Neuron (in vitro differentiated cells): ENCODE data around the gene NPAS2.
A peak's percentile ranks its signal among the peaks of the same experiment; 100 is the strongest.

Experiments used
- H2AFZ ChIP-seq: one replicate; pipeline ENCODE4 v1.6.1; 2013; ENCODE audit warnings: low read depth, mild to moderate bottlenecking, inconsistent platforms, low read length, moderate library complexity
- H3K27me3 ChIP-seq: one replicate; pipeline ENCODE4 v1.6.1; 2013; ENCODE audit warnings: low read length; ENCODE audit not compliant: insufficient read depth
- H3K36me3 ChIP-seq: one replicate; pipeline ENCODE4 v1.6.1; 2013; ENCODE audit warnings: low read length; ENCODE audit not compliant: insufficient read depth
- H3K4me1 ChIP-seq: one replicate; pipeline ENCODE4 v1.6.1; 2013; ENCODE audit warnings: low read length; ENCODE audit not compliant: insufficient read depth
- H3K4me3 ChIP-seq: 2 replicates; pipeline ENCODE4 v1.5.1; 2013; ENCODE audit warnings: mild to moderate bottlenecking, low read length, moderate library complexity
- H3K9me3 ChIP-seq: one replicate; pipeline ENCODE4 v1.6.1; 2013; ENCODE audit warnings: low read length

Gene NPAS2

DNA sequence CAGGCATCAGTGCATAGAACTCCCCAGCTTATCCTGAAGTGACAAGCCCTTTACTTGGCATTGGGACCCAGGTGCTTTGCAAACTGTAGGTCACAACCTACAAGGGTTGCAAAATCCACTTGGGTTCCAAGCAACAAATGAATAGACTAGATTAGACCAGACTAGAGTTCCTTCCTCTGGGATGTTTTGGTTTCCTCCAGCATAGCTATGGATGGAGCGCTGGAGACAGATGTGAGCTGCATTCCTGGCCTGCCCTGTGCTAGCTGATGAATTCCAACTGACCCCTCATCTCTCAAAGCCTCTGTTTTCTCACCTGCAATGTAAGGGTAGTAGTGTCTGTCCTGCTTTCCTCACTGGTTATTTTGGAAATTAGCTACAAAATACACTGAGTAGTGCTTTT is 86.2 kb downstream of the NPAS2 start:
- Histone ChIP-seq H3K4me1 (peaks cover 8% of the 10 kb centered on the region), H3K27me3 (peaks cover 4% of the 10 kb centered on the region), H3K36me3 (no peaks in the 10 kb centered on the region), H2AFZ (no peak overlapping the region), H3K9me3 (no peaks in the 10 kb centered on the region), H3K4me3 (no peak overlapping the region)

DNA sequence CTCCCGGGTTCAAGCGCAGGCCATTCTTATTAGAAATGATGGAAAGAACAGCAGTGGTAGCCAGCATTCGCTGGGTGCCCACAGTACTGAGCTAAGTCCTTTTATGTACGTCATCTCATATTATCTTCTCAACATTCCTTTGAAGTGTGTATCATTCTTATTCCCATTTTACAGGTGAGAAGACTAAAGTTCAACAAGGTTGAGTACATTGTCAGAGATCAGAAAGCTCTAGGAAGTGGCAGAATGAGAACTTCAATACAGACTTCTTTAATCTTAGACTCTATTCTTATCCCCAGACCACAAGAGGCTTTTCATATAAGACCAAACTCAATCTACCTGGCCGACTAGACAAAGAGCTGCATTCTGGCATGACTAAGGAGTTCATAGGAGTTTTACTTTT is 86.7 kb downstream of the NPAS2 start:
- Histone ChIP-seq H3K27me3 (peaks cover 4% of the 10 kb centered on the region), H3K4me1 (peaks cover 8% of the 10 kb centered on the region), H3K9me3 (no peaks in the 10 kb centered on the region), H2AFZ (no peak overlapping the region), H3K36me3 (no peaks in the 10 kb centered on the region), H3K4me3 (no peak overlapping the region)

DNA sequence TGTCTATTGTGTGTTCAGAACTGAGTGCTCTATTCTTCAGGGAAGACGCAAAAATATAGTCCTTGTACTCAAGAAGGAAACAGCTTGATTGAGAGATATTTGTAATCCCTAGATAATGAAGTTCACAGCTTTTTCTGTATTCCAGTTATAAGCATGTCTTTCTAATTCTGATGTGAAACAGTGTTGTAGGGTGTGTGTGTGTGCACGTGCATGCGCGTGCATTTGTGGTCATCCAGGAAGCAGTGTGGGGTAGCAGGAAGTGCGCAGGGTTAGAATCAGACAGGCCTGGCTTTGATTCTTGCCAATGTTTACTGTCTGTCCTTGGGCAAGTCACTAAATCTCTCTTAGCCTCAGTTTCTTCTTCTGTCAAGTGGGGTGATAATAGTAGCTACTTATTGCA is 87.9 kb downstream of the NPAS2 start:
- Histone ChIP-seq H3K27me3 (peaks cover 4% of the 10 kb centered on the region), H3K4me1 (peaks cover 8% of the 10 kb centered on the region)

DNA sequence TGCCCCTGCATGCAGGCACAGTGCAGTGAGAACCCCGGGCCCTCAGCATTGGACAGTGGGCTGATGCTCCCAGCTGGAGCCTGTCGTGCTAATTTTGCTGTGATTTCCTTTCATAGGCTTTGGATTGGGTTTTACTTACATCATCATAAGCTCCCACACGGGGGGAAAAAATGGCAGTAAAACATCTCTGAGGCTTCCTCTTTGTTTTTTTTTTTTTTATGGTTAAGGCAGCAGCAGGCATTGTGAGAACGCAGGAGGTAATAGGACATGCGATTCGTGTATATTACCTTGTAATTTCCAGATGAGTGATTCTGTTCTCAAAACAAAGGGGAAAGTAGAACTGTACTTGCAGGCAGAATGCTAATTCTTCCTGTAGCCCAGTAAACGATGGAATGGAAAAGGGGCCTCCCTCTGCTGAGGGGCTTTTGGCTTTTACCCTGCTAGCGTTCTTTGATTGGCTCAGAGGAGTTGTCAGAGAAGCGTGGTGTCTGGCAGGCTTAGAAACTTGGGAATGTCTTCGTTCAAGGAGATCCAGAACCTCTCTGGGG is 89.7 kb downstream of the NPAS2 start:
- H3K36me3 ChIP-seq, result no peaks in the 10 kb centered on the region
- H3K27me3 ChIP-seq, result peaks cover 4% of the 10 kb centered on the region
- no peak overlapping the region for H2AFZ ChIP-seq
- H3K4me3 ChIP-seq, result no peak overlapping the region
- H3K4me1 ChIP-seq, result peaks cover 8% of the 10 kb centered on the region
- no peaks in the 10 kb centered on the region for H3K9me3 ChIP-seq

More for the DNA sequence above, 87.9 kb downstream of the NPAS2 start:
- H3K36me3 ChIP-seq, result no peaks in the 10 kb centered on the region
- no peaks in the 10 kb centered on the region for H3K9me3 ChIP-seq
- H3K4me3 ChIP-seq, result no peak overlapping the region
- H2AFZ ChIP-seq, result no peak overlapping the region

DNA sequence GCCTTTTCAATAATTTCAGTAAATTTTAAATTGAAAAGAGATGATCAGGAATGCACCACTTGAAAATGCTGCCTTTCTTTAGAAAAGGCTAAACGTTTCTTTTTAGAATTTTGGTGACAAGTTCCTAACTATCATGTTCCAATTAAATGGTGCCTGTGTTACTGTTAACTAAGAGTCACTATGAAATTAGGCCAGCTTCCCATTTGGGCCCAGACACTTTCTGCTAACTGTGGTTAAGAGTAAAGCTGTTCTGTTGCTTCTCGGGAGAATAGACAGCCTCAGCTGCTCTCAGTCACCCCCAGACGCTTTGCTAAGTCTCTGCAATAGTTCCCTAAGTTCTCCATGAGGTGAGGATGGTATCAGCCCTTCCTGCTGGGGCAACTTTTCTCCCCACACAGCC is 90.2 kb downstream of the NPAS2 start:
- Histone ChIP-seq H3K27me3 (peaks cover 4% of the 10 kb centered on the region), H3K36me3 (no peaks in the 10 kb centered on the region), H3K4me3 (no peak overlapping the region)

DNA sequence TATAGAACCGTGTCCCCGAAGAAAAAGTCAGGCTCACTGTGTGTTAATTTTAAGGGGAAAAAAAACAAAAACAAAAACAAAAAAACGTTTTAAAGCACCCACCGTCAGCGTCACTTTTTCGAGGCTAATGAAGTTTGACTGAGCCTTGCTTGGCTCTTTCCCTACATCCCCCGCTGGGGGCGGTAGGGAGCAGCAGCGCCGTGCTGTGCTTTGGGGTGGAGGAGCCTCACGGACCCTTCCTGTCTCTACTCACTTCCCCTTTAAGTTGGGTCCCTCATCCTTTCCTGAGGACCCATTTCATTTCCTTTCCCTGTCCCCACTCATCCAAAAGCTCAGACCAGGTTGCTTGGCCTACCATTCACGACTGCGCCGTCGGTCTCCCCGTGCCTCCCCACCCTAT is 99.4 kb downstream of the NPAS2 start:
- Histone ChIP-seq H3K4me3 (no peak overlapping the region), H3K27me3 (no peaks in the 10 kb centered on the region), H3K9me3 (no peaks in the 10 kb centered on the region), H3K36me3 (no peaks in the 10 kb centered on the region), H3K4me1 (no peaks in the 10 kb centered on the region), H2AFZ (no peak overlapping the region)

More for the DNA sequence above, 90.2 kb downstream of the NPAS2 start:
- H3K4me1 ChIP-seq, result peaks cover 8% of the 10 kb centered on the region
- no peak overlapping the region for H2AFZ ChIP-seq
- H3K9me3 ChIP-seq, result no peaks in the 10 kb centered on the region

DNA sequence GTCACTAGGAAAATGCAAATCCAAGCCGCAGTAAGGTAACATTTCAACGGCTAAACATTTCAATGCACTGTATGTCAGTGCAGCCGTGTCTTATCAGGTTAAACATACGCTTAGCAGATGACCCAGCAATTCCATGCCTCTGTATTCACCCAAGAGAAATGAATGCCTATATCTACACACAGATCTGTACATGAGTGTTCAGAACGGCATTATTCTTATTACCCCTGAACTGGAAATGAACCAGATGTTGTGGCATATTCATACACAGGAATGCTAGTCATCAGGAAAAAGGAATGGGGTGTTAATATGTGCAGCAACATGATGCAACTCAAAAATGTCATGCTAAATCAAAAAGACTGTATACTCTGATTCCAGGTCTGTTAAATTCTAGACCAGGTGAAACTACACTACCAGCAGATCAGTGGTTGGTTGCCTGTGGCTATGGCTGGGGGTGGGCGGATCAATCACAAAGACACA is 101.8 kb downstream of the NPAS2 start:
- Histone ChIP-seq H2AFZ (no peak overlapping the region), H3K4me3 (no peak overlapping the region), H3K9me3 (no peaks in the 10 kb centered on the region), H3K4me1 (peaks cover 10% of the 10 kb centered on the region), H3K27me3 (no peaks in the 10 kb centered on the region), H3K36me3 (no peaks in the 10 kb centered on the region)

DNA sequence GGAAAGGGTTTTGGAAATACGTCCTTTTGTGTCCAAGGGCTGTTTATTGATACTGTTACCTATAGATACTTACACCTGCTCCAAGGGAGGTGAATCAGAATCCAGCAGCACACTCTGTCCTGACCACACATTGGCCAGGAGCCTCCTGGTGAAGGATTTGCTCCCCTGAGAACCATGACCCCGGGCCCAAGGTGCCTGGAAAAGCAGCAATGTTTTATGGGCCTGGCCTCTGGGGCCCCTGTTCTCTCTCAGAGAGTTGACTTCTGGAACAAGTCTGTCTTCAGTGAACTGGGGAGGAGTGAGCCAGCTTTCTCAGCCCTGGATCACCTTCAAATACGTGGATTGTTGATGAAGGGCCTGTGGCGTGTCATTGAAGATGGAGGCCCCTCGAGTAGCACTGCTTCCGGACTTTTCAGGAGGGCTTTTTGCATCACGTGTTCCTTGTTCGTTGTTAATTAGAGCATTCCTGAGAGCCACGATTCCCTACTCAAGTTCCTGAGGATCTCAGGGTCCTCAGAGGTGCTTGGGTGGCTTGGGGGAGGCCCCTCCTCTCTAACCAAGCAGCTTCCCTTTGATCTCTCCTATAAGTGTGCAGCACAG is 103.6 kb downstream of the NPAS2 start:
- Histone ChIP-seq H3K36me3 (no peaks in the 10 kb centered on the region), H2AFZ (no peak overlapping the region), H3K4me1 (peaks cover 10% of the 10 kb centered on the region), H3K9me3 (no peaks in the 10 kb centered on the region), H3K4me3 (no peak overlapping the region), H3K27me3 (no peaks in the 10 kb centered on the region)

DNA sequence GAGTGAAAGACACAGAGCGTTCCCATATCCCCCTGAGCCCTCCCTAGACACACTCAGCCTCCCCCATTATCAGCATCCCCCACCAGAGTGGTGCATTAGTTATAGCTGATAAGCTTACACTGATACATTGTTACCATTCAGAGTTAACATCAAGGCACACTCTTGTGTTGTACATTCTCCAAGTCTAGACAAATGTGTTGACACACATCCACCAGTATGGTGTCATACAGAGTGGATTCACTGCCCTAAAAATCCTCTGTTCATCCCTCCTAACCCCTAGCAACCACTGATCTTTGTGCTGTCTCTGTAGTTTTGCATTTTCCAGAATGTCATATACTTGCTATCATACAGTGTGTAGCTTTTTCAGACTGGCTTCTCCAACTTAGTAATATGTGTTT is 104.2 kb downstream of the NPAS2 start:
- H2AFZ ChIP-seq, result peak overlapping the region; percentile 22
- peaks cover under 1% of the 10 kb centered on the region for H3K27me3 ChIP-seq
- H3K4me3 ChIP-seq, result no peak overlapping the region
- no peaks in the 10 kb centered on the region for H3K36me3 ChIP-seq
- no peaks in the 10 kb centered on the region for H3K9me3 ChIP-seq
- H3K4me1 ChIP-seq, result peaks cover 10% of the 10 kb centered on the region

DNA sequence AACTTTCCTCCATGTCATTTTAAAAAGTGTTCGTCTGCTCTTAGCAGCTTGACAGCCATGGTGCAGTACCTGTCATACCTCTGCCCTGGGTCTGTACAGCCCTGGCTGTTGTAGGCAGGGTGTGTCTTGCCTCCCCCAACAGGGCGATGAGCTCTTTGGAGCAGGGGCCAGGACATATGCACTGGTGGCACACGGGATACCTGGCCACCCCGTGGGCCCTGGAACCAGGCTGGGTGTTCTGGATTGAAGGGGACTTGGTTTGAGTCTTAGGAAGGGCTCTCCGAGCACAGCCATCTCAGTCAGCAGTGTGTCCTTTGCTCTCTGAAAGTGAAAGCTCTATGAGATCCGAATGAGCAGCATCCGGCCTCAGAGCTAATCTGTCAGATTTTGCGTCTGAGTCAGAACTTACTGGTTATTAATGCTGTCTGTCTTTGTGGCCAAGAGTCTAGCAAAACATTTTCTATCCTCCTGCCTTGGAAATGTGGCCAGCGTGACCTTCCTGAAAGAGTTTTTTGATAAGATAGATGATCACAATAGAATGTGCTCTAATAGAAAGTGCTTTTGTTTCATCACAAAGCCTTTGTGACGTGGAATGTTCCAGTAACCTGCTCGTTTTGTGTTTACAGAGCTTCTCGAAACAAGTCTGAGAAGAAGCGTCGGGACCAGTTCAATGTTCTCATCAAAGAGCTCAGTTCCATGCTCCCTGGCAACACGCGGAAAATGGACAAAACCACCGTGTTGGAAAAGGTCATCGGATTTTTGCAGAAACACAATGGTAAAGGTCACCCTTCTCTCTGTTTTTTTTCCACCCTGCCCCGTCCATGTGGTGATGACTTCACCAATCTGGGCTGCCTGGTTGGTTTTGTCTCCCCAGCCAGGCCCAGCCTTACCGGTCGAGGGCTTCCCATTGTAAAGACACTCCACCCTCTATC is 104.8 kb downstream of the NPAS2 start:
- Histone ChIP-seq H3K27me3 (peaks cover 4% of the 10 kb centered on the region), H3K36me3 (no peaks in the 10 kb centered on the region), H3K9me3 (no peaks in the 10 kb centered on the region), H2AFZ (peak overlapping the region; percentile 22), H3K4me3 (no peak overlapping the region), H3K4me1 (peaks cover 10% of the 10 kb centered on the region)

DNA sequence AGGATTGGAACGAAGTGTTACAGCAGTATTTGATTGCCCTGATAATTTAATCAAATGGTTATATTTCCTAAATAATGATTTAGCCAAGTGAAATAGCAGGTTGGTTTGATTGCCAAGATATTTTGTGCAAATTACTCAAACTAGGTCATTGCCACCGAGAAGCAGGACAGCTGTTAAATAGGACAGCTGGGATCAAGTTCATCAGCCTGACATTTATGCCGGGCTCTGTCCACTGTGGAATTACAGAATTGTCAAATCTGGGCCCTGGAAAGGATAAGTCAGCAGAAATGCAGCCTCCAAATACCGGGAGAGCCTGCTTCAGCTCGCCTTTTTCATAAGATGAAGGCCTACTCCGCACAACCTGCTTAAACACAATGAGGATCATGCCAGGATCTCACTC is 108.3 kb downstream of the NPAS2 start:
- Histone ChIP-seq H2AFZ (no peak overlapping the region), H3K9me3 (no peaks in the 10 kb centered on the region), H3K4me1 (peaks cover 10% of the 10 kb centered on the region), H3K36me3 (no peaks in the 10 kb centered on the region), H3K27me3 (peaks cover 4% of the 10 kb centered on the region), H3K4me3 (no peak overlapping the region)

DNA sequence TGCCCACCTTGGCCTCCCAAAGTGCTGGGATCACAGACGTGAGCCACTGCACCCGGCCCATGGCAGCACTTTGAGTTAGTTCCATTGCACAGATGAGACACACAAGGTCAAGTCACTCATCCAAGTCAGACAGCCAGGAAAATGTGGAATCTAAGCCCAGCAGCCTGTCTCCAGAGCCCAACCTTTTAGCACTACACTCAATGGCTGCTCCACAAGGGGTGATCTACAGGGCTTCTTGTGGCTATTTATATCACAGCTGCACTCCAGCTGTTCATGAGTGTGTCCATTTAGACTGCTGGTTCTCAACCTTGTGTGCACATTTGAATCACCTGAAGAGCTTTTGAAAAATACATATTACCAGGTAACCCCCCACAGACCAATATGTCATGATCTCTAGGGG is 109.2 kb downstream of the NPAS2 start:
- Histone ChIP-seq H2AFZ (no peak overlapping the region), H3K36me3 (no peaks in the 10 kb centered on the region), H3K27me3 (peaks cover 4% of the 10 kb centered on the region), H3K4me3 (no peak overlapping the region), H3K9me3 (no peaks in the 10 kb centered on the region), H3K4me1 (peaks cover 10% of the 10 kb centered on the region)
